ENCODE data around the gene PPP2R5B. TPM values are rescaled to one million over a fixed set of nuclear protein-coding genes. Genes with fewer than 3 reads are reported as not detected.

The PPP2R5B gene
- total RNA-seq, 1 donor from 2014 or later: 6.3 TPM

DNA sequence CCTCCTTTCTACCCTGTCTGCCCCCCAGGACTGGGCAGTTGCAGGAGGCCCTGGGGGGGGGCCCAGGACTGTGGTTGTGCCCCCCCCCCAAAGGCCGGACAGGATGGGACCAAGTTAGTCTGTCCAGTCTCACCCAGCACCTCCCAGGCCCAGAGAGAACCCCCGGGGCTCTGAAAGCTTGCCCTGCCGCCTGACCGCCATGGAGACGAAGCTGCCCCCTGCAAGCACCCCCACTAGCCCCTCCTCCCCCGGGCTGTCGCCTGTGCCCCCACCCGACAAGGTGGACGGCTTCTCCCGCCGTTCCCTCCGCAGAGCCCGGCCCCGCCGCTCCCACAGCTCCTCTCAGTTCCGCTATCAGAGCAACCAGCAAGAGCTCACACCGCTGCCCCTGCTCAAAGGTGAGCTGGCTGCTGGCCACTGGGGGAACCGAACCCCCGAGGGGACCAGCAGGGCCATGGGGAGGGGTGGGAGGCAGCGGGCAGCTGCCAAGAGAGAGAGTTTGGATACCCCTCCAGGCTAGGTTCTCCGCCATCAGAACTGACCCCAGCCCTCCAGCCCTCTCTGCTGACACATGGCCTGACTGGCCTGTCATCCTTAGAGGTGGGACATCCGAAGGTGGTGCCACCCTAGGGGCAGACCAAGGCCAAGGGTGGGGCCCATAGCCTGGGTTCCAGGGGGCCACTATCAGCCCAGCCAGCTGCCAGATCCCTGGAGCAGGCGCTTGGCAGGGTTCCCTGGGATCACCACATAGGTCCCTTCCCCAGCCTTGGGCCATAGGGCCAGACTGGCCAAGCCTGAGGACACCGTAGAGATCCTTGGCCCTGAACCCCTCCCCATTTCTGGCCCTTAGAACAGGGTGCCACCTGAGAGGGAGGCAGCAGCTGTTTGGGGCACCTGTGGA is 1.3 kb downstream of the PPP2R5B start:
- Histone ChIP-seq H3K4me1 (ENCODE audit: control insufficient read depth in 3 of 3, insufficient read depth in 3 of 3, low read length in 3 of 3) (peaks cover 23 to 27% (median 25%) of the 10 kb centered on the region in 3 donors), H3K9ac (ENCODE audit: low read depth in 1 of 3, low read length in 3 of 3) (peak overlapping the region; percentile 91 to 99 (median 92)), H3K36me3 (ENCODE audit: control insufficient read depth in 3 of 3, insufficient read depth in 3 of 3, low read length in 3 of 3) (peaks cover 27 to 34% (median 32%) of the 10 kb centered on the region in 3 donors), H3K9me3 (ENCODE audit: control insufficient read depth in 3 of 3, low read length in 3 of 3) (no peaks in the 10 kb centered on the region), H3K27ac (ENCODE audit: low read depth, low read length) (no peak overlapping the region), H3K4me3 (ENCODE audit: low read length in 3 of 3) (peak overlapping the region; percentile 85 to 98 (median 88)), H3K27me3 (ENCODE audit: control insufficient read depth in 3 of 3, insufficient read depth in 3 of 3, low read length in 3 of 3) (no peaks in the 10 kb centered on the region)

DNA sequence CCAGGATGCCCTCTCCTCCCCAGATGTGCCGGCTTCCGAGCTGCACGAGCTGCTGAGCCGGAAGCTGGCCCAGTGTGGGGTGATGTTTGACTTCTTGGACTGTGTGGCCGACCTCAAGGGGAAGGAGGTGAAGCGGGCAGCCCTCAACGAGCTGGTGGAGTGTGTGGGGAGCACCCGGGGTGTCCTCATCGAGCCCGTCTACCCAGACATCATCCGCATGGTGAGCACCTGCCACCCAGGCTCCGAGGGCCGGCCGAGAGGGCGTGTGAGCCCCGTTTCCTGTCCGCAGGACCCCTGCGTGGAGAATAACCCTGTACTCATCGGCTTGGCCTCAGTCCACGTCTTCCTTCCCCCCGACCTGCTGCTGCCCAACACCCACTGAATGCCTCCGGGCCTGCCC is 2.2 kb downstream of the PPP2R5B start:
- Histone ChIP-seq H3K36me3 (ENCODE audit: control insufficient read depth in 3 of 3, insufficient read depth in 3 of 3, low read length in 3 of 3) (peaks cover 36 to 44% (median 41%) of the 10 kb centered on the region in 3 donors), H3K4me3 (ENCODE audit: low read length in 3 of 3) (no peak overlapping the region), H3K4me1 (ENCODE audit: control insufficient read depth in 3 of 3, insufficient read depth in 3 of 3, low read length in 3 of 3) (peaks cover 23 to 27% (median 25%) of the 10 kb centered on the region in 3 donors), H3K27me3 (ENCODE audit: control insufficient read depth in 3 of 3, insufficient read depth in 3 of 3, low read length in 3 of 3) (no peaks in the 10 kb centered on the region), H3K9ac (ENCODE audit: low read depth in 1 of 3, low read length in 3 of 3) (no peak overlapping the region), H3K9me3 (ENCODE audit: control insufficient read depth in 3 of 3, low read length in 3 of 3) (no peaks in the 10 kb centered on the region), H3K27ac (ENCODE audit: low read depth, low read length) (no peak overlapping the region)

- Histone ChIP-seq H3K9me3 (ENCODE audit: control insufficient read depth in 3 of 3, low read length in 3 of 3) (no peaks in the 10 kb centered on the region), H3K36me3 (ENCODE audit: control insufficient read depth in 3 of 3, insufficient read depth in 3 of 3, low read length in 3 of 3) (peaks cover 58 to 65% (median 64%) of the 10 kb centered on the region in 3 donors), H3K4me1 (ENCODE audit: control insufficient read depth in 3 of 3, insufficient read depth in 3 of 3, low read length in 3 of 3) (peaks cover 13 to 15% (median 15%) of the 10 kb centered on the region in 3 donors), H3K4me3 (ENCODE audit: low read length in 3 of 3) (no peak overlapping the region), H3K9ac (ENCODE audit: low read depth in 1 of 3, low read length in 3 of 3) (no peak overlapping the region), H3K27me3 (ENCODE audit: control insufficient read depth in 3 of 3, insufficient read depth in 3 of 3, low read length in 3 of 3) (no peaks in the 10 kb centered on the region), H3K27ac (ENCODE audit: low read depth, low read length) (no peak overlapping the region)
Measured at GRCh38 chr11:64928957-64929356, 4.5 kb downstream of the PPP2R5B start.

DNA sequence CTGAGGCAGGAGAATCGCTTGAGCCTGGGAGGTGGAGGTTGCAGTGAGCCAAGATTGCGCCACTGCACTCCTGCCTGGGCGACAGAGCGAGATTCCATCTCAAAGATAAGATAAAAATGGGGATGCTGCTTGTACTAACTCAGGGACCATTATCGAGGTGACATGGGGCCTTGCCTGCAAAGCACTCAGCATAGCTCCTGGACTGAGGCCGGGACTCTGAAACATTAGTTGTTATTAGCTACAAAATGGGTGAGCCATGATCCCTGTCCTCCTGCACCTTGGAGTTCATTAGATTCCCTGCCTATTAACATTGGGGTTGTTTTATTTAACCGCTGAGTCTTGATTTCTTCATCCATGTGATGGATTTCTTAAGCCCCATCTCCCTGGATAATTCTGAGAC is 5.1 kb downstream of the PPP2R5B start:
- no peak overlapping the region for H3K9ac ChIP-seq (ENCODE audit: low read depth in 1 of 3, low read length in 3 of 3)
- H3K36me3 ChIP-seq (ENCODE audit: control insufficient read depth in 3 of 3, insufficient read depth in 3 of 3, low read length in 3 of 3): peaks cover 61 to 69% (median 68%) of the 10 kb centered on the region in 3 donors
- no peaks in the 10 kb centered on the region for H3K27me3 ChIP-seq (ENCODE audit: control insufficient read depth in 3 of 3, insufficient read depth in 3 of 3, low read length in 3 of 3)
- H3K4me1 ChIP-seq (ENCODE audit: control insufficient read depth in 3 of 3, insufficient read depth in 3 of 3, low read length in 3 of 3): peaks cover 12 to 15% (median 13%) of the 10 kb centered on the region in 3 donors
- H3K27ac ChIP-seq (ENCODE audit: low read depth, low read length): no peak overlapping the region
- H3K4me3 ChIP-seq (ENCODE audit: low read length in 3 of 3): no peak overlapping the region
- no peaks in the 10 kb centered on the region for H3K9me3 ChIP-seq (ENCODE audit: control insufficient read depth in 3 of 3, low read length in 3 of 3)

GRCh38 chr11:64930340-64930739 is 5.9 kb downstream of the PPP2R5B start:
- Histone ChIP-seq H3K27me3 (ENCODE audit: control insufficient read depth in 3 of 3, insufficient read depth in 3 of 3, low read length in 3 of 3) (no peaks in the 10 kb centered on the region), H3K4me3 (ENCODE audit: low read length in 3 of 3) (no peak overlapping the region), H3K27ac (ENCODE audit: low read depth, low read length) (no peak overlapping the region), H3K9me3 (ENCODE audit: control insufficient read depth in 3 of 3, low read length in 3 of 3) (no peaks in the 10 kb centered on the region), H3K9ac (ENCODE audit: low read depth in 1 of 3, low read length in 3 of 3) (no peak overlapping the region), H3K36me3 (ENCODE audit: control insufficient read depth in 3 of 3, insufficient read depth in 3 of 3, low read length in 3 of 3) (peaks cover 65 to 69% (median 68%) of the 10 kb centered on the region in 3 donors), H3K4me1 (ENCODE audit: control insufficient read depth in 3 of 3, insufficient read depth in 3 of 3, low read length in 3 of 3) (peaks cover 8 to 10% (median 9%) of the 10 kb centered on the region in 3 donors)

DNA sequence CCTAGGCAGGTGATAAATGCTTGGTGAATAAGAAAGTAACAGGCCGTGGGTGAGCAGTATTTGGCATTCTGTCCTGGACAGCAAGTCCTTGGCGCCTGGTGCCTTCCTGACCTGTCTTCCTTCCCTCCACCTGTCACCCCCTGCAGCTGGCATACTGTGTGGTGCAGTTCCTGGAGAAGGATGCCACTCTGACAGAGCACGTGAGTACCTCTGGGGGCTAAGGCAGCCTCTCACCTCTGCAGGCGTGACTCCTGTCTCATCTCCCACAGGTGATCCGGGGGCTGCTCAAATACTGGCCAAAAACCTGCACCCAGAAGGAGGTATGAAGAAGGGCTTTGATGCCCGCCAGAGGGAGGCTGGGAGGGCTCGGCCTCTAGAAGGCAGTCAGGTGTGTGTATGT is 6.8 kb downstream of the PPP2R5B start:
- no peak overlapping the region for H3K27ac ChIP-seq (ENCODE audit: low read depth, low read length)
- no peak overlapping the region for H3K9ac ChIP-seq (ENCODE audit: low read depth in 1 of 3, low read length in 3 of 3)
- no peaks in the 10 kb centered on the region for H3K27me3 ChIP-seq (ENCODE audit: control insufficient read depth in 3 of 3, insufficient read depth in 3 of 3, low read length in 3 of 3)
- H3K9me3 ChIP-seq (ENCODE audit: control insufficient read depth in 3 of 3, low read length in 3 of 3): no peaks in the 10 kb centered on the region
- peaks cover 66 to 68% (median 67%) of the 10 kb centered on the region in 3 donors for H3K36me3 ChIP-seq (ENCODE audit: control insufficient read depth in 3 of 3, insufficient read depth in 3 of 3, low read length in 3 of 3)
- H3K4me1 ChIP-seq (ENCODE audit: control insufficient read depth in 3 of 3, insufficient read depth in 3 of 3, low read length in 3 of 3): peaks cover 0 to 2% (median 1%) of the 10 kb centered on the region in 3 donors
- no peak overlapping the region for H3K4me3 ChIP-seq (ENCODE audit: low read length in 3 of 3)

GRCh38 chr11:64932324-64932723 is 7.8 kb downstream of the PPP2R5B start:
- H3K9ac ChIP-seq (ENCODE audit: low read depth in 1 of 3, low read length in 3 of 3): no peak overlapping the region
- H3K27ac ChIP-seq (ENCODE audit: low read depth, low read length): no peak overlapping the region
- no peaks in the 10 kb centered on the region for H3K4me1 ChIP-seq (ENCODE audit: control insufficient read depth in 3 of 3, insufficient read depth in 3 of 3, low read length in 3 of 3)
- no peaks in the 10 kb centered on the region for H3K27me3 ChIP-seq (ENCODE audit: control insufficient read depth in 3 of 3, insufficient read depth in 3 of 3, low read length in 3 of 3)
- no peaks in the 10 kb centered on the region for H3K9me3 ChIP-seq (ENCODE audit: control insufficient read depth in 3 of 3, low read length in 3 of 3)
- no peak overlapping the region for H3K4me3 ChIP-seq (ENCODE audit: low read length in 3 of 3)
- peaks cover 59 to 63% (median 61%) of the 10 kb centered on the region in 3 donors for H3K36me3 ChIP-seq (ENCODE audit: control insufficient read depth in 3 of 3, insufficient read depth in 3 of 3, low read length in 3 of 3)

DNA sequence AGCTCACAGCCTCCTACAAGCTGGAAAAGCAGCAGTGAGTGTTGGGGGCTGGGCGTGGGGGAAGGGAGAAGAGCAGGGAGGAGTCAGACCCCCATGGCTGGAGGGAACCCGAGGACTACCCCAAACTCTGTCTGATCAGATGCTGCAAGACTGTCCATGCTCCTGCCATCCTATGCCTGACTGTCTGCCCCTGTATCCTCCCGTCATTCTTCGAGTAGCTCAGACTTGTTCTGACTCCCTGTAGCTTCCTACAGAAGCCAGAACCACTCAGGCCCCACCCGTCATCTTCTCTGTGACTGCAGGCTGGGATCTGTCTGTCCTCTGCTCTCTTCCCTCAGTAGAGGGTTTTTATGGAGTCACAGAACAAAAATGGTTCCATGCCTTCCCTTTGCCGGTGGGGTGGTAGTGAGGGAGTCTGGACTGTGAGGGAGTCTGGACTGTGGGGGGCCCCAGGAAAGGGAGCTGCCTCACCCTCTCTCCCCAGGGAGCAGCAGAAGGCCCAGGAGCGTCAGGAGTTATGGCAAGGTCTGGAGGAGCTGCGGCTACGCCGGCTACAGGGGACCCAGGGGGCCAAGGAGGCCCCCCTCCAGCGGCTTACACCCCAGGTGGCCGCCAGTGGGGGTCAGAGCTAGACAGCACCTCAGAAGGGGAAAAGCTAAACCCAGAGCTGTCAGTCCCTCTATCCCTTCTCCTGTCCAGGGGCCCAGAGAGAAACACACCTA is 8.9 kb downstream of the PPP2R5B start:
- Histone ChIP-seq H3K36me3 (ENCODE audit: control insufficient read depth in 3 of 3, insufficient read depth in 3 of 3, low read length in 3 of 3) (peaks cover 51 to 56% (median 53%) of the 10 kb centered on the region in 3 donors), H3K4me1 (ENCODE audit: control insufficient read depth in 3 of 3, insufficient read depth in 3 of 3, low read length in 3 of 3) (no peaks in the 10 kb centered on the region), H3K9ac (ENCODE audit: low read depth in 1 of 3, low read length in 3 of 3) (no peak overlapping the region), H3K9me3 (ENCODE audit: control insufficient read depth in 3 of 3, low read length in 3 of 3) (no peaks in the 10 kb centered on the region), H3K4me3 (ENCODE audit: low read length in 3 of 3) (no peak overlapping the region), H3K27ac (ENCODE audit: low read depth, low read length) (no peak overlapping the region), H3K27me3 (ENCODE audit: control insufficient read depth in 3 of 3, insufficient read depth in 3 of 3, low read length in 3 of 3) (no peaks in the 10 kb centered on the region)

DNA sequence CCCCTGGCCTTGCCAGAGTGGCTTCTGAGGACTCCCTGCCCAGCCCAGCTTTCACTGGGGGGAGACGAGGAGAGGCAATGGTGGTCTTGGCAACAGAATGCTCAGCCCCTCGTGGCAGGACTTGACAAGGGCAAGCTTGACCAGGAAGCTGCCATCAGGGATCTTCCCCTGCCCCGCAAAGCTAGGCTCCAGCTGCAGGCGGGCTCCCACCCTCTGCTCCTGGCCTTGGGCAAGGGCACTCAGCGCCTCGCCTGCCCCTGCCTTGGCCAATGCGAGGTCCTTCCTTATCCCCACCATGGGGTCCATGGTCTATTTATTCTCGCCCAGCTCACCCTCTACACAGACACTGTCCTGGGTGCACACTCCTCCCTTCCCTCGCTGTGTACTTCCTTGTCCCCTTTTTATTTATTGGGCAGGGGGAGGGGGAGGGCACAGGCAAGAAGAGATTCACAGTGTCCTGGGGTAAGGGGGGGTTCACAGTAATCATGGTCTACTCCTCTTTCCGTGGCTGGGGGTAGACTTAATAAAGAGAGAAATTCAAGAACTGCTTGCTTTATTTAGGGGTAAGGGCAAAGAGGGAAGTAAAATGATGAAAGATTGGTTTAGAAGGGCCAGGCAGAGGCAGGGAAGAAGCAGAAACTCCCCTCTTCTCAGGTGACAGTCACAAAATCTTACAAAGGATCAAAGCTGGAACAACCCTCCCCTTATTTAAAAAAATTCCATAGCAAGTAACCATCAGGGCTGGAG is 9.6 kb downstream of the PPP2R5B start:
- Histone ChIP-seq H3K9me3 (ENCODE audit: control insufficient read depth in 3 of 3, low read length in 3 of 3) (no peaks in the 10 kb centered on the region), H3K27me3 (ENCODE audit: control insufficient read depth in 3 of 3, insufficient read depth in 3 of 3, low read length in 3 of 3) (no peaks in the 10 kb centered on the region), H3K27ac (ENCODE audit: low read depth, low read length) (no peak overlapping the region), H3K4me3 (ENCODE audit: low read length in 3 of 3) (no peak overlapping the region), H3K4me1 (ENCODE audit: control insufficient read depth in 3 of 3, insufficient read depth in 3 of 3, low read length in 3 of 3) (no peaks in the 10 kb centered on the region), H3K9ac (ENCODE audit: low read depth in 1 of 3, low read length in 3 of 3) (no peak overlapping the region), H3K36me3 (ENCODE audit: control insufficient read depth in 3 of 3, insufficient read depth in 3 of 3, low read length in 3 of 3) (peaks cover 50 to 53% (median 51%) of the 10 kb centered on the region in 3 donors)
